OCI-LY7 (cell line): ENCODE results near the gene SH3GL2. TPM values are rescaled to one million over a fixed set of nuclear protein-coding genes. Genes with fewer than 3 reads are reported as not detected.

ENCODE experiments used
- BruUV-seq: library from RNA; stranded (reverse); fragments of 400-500 nt; replicated peaks from 2 replicates; lab custom pipeline; 2021; lab: Mats Ljungman, UMichigan
- CTCF ChIA-PET: fragments of 300-600 bp; sonication (Branson Sonifier 250); formaldehyde crosslinking; loops from one replicate; lab custom pipeline; 2022; ENCODE audit warnings: antibody characterized with exemption; ENCODE audit not compliant: unreplicated experiment; lab: Charles Lee
- POLR2A ChIA-PET: fragments of 300-600 bp; sonication (Branson Sonifier 250); formaldehyde crosslinking; loops from one replicate; lab custom pipeline; 2022; ENCODE audit warnings: antibody characterized with exemption; lab: Charles Lee
- DNase-seq: peaks from one replicate; pipeline ENCODE4 v3.0.0-alpha.2; 2015; ENCODE audit warnings: low spot score
- H2AFZ ChIP-seq: fragments of 200-600 bp; sonication (generic), shearing (Covaris generic); 2 replicates; pipeline ENCODE4 v1.6.1; 2014; ENCODE audit warnings: mild to moderate bottlenecking, antibody characterized with exemption, low read length, moderate library complexity
- H3K27ac ChIP-seq: fragments of 200-600 bp; sonication (generic); 2 replicates; pipeline ENCODE4 v1.5.1; 2014; ENCODE audit warnings: mixed run types, low read depth, mild to moderate bottlenecking, moderate library complexity, low read length, inconsistent platforms; ENCODE audit not compliant: poor library complexity, severe bottlenecking
- H3K36me3 ChIP-seq: fragments of 200-600 bp; sonication (generic); 2 replicates; pipeline ENCODE4 v1.6.1; 2014; ENCODE audit warnings: mild to moderate bottlenecking, antibody characterized with exemption, low read length, moderate library complexity, mixed read lengths; ENCODE audit not compliant: insufficient read depth
- H3K4me1 ChIP-seq: fragments of 200-600 bp; sonication (generic); 2 replicates; pipeline ENCODE4 v1.5.1; 2014; ENCODE audit warnings: mild to moderate bottlenecking, low read length; ENCODE audit not compliant: insufficient read depth, poor library complexity, severe bottlenecking
- H3K4me2 ChIP-seq: fragments of 200-600 bp; sonication (generic); 2 replicates; pipeline ENCODE4 v1.6.1; 2014; ENCODE audit warnings: mild to moderate bottlenecking, low read length
- H3K4me3 ChIP-seq: fragments of 200-600 bp; sonication (generic); 2 replicates; pipeline ENCODE4 v1.5.1; 2014; ENCODE audit warnings: mild to moderate bottlenecking, low read depth, low read length; ENCODE audit not compliant: poor library complexity, severe bottlenecking
- H3K79me2 ChIP-seq: fragments of 200-600 bp; sonication (generic); 2 replicates; pipeline ENCODE4 v1.6.1; 2016; ENCODE audit warnings: low read depth, mild to moderate bottlenecking, low read length, moderate library complexity, mixed read lengths; ENCODE audit not compliant: insufficient read depth
- H3K9me2 ChIP-seq: fragments of 200-600 bp; sonication (generic); 2 replicates; pipeline ENCODE4 v1.6.1; 2016; ENCODE audit warnings: mild to moderate bottlenecking, low read length, mixed read lengths; ENCODE audit not compliant: insufficient read depth
- H3K9me3 ChIP-seq: fragments of 200-600 bp; sonication (generic); 2 replicates; pipeline ENCODE4 v1.6.1; 2014; ENCODE audit warnings: mild to moderate bottlenecking, mixed run types, low read length, mixed read lengths
- H4K20me1 ChIP-seq: fragments of 200-600 bp; sonication (generic); 2 replicates; pipeline ENCODE4 v1.6.1; 2014; ENCODE audit warnings: mild to moderate bottlenecking, antibody characterized with exemption, low read length, moderate library complexity, mixed read lengths; ENCODE audit not compliant: insufficient read depth
- EZH2phosphoT487 ChIP-seq: fragments of 200-600 bp; sonication (generic); IDR thresholded peaks from 2 replicates; pipeline ENCODE4 v1.6.1; 2018; ENCODE audit warnings: low read depth, borderline replicate concordance, mild to moderate bottlenecking, mixed run types, antibody characterized with exemption, low read length, moderate library complexity, mixed read lengths
- intact Hi-C: fragments of 100-400 bp; cut with micrococcal nuclease; formaldehyde crosslinking; loops from one replicate; pipeline ENCODE4 v1.10.0; 2022; ENCODE audit not compliant: unreplicated experiment
- total RNA-seq, 2 experiments: library from RNA; depleted of rRNA in 1 of 2; stranded (reverse); fragments of >200 nt in 1 of 2; shearing (Covaris generic) in 1 of 2; gene quantifications; 2 replicates each; pipeline ENCODE4 v1.2.3, GENCODE V29; 2014 to 2022
- TF ChIP-seq, protein P1 (sequence below): fragments of 200-600 bp; sonication (generic); conservative IDR thresholded peaks from 2 replicates; pipeline ENCODE4 v1.5.1; 2014; ENCODE audit warnings: mild to moderate bottlenecking, antibody characterized with exemption, low read length, moderate library complexity, mixed read lengths

Gene SH3GL2
- total RNA-seq, 2 experiments from 2014 or later = not detected

DNA sequence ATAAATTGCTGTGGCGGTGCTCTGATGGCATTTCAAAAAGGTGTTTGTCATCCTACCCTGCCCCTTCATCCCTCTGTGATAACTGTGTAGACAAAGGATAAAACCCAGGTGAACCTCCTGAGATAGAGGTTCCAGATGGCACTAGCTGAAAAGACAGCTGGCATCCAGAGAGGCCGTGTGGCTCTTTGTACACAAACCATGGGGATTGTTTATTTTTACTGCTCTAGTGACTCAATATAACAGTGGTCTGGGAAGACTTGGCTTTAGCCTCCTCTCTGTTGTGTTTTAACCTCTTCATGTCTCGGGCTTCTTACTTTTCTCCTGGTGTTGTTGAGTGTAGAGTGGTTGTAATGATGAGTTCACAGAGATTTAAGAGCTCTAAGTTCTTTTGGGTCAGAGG, 48.8 kb downstream of the SH3GL2 start:
- H3K4me3 ChIP-seq = no peak overlapping the region
- H3K4me1 ChIP-seq = no peaks in the 10 kb centered on the region
- H3K9me2 ChIP-seq = no peaks in the 10 kb centered on the region
- DNase-seq = no peak
- H4K20me1 ChIP-seq = no peaks in the 10 kb centered on the region
- no peak for TF ChIP-seq EZH2phosphoT487
- TF ChIP-seq, protein P1, sequence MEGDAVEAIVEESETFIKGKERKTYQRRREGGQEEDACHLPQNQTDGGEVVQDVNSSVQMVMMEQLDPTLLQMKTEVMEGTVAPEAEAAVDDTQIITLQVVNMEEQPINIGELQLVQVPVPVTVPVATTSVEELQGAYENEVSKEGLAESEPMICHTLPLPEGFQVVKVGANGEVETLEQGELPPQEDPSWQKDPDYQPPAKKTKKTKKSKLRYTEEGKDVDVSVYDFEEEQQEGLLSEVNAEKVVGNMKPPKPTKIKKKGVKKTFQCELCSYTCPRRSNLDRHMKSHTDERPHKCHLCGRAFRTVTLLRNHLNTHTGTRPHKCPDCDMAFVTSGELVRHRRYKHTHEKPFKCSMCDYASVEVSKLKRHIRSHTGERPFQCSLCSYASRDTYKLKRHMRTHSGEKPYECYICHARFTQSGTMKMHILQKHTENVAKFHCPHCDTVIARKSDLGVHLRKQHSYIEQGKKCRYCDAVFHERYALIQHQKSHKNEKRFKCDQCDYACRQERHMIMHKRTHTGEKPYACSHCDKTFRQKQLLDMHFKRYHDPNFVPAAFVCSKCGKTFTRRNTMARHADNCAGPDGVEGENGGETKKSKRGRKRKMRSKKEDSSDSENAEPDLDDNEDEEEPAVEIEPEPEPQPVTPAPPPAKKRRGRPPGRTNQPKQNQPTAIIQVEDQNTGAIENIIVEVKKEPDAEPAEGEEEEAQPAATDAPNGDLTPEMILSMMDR = no peak
- intact Hi-C loops = no loop called here
- no peak overlapping the region for H3K4me2 ChIP-seq
- H3K9me3 ChIP-seq = no peaks in the 10 kb centered on the region
- H3K79me2 ChIP-seq = no peaks in the 10 kb centered on the region
- CTCF ChIA-PET = no interaction called here
- no peak overlapping the region for H3K27ac ChIP-seq
- no peak overlapping the region for H2AFZ ChIP-seq
- no TSS peak for BruUV-seq
- POLR2A ChIA-PET = no interaction called here
- H3K36me3 ChIP-seq = no peaks in the 10 kb centered on the region

DNA sequence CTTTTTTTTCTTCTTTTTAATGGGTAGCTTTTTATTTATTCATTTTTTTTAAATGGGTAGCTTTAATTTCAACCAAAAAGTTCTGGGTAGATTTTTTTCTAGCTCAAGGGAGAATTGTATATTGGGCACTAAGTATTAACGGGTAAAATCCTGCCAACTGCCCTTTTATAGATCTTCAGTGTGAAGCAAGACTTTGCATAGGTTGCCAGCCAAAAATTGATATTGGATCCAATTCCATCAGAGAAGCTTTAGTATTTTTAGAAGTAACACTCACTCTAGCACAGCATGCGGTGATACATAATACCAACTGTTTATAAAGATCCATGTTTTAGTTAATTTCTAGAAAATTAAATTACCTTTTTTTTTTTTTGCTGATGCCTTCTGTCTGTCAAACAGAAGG, 49.8 kb downstream of the SH3GL2 start:
- ChIA-PET CTCF (no interaction called here), POLR2A (no interaction called here)
- Histone ChIP-seq H3K27ac (no peak overlapping the region), H2AFZ (no peak overlapping the region), H3K4me1 (no peaks in the 10 kb centered on the region), H3K9me3 (no peaks in the 10 kb centered on the region), H3K4me3 (no peak overlapping the region), H3K79me2 (no peaks in the 10 kb centered on the region), H3K36me3 (no peaks in the 10 kb centered on the region), H3K4me2 (no peak overlapping the region), H4K20me1 (no peaks in the 10 kb centered on the region), H3K9me2 (no peaks in the 10 kb centered on the region)
- DNase-seq = no peak
- intact Hi-C loops = no loop called here
- BruUV-seq = no TSS peak
- TF ChIP-seq EZH2phosphoT487 = no peak
- TF ChIP-seq, protein P1 = no peak

DNA sequence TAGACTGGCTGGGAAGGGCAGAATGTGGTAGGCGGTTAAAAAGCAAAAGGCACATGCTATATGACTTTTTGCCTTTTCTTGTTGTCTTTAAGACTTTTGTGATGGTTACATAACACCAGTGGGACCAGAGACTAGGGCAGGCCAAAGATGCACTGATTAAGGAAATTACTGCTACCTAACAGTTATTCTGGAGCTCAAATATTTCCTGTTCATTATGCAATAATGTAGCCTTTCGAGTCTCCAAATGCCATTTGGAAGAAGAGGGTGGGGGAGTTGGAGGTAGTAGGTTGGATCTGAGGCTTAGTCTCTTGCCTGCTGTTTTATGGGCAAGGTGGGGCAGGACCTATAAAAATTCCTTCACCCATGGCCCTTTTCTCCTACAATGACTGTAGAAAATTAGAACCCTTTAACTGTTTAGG, 51.7 kb downstream of the SH3GL2 start:
- intact Hi-C loops = no loop called here
- DNase-seq = no peak
- no peaks in the 10 kb centered on the region for H3K9me3 ChIP-seq
- no peaks in the 10 kb centered on the region for H4K20me1 ChIP-seq
- POLR2A ChIA-PET = interaction anchor here (0.8 kb wide), 1 partner anchor 16 kb away, joined by 3 read pairs; no protein-coding TSS in a partner anchor
- no TSS peak for BruUV-seq
- H3K4me1 ChIP-seq = no peaks in the 10 kb centered on the region
- no peaks in the 10 kb centered on the region for H3K79me2 ChIP-seq
- no peaks in the 10 kb centered on the region for H3K36me3 ChIP-seq
- H3K4me3 ChIP-seq = no peak overlapping the region
- CTCF ChIA-PET = no interaction called here
- no peak overlapping the region for H3K27ac ChIP-seq
- no peak overlapping the region for H2AFZ ChIP-seq
- TF ChIP-seq, protein P1 = no peak
- no peak for TF ChIP-seq EZH2phosphoT487
- H3K9me2 ChIP-seq = no peaks in the 10 kb centered on the region
- H3K4me2 ChIP-seq = no peak overlapping the region
